SU-DHL-6 (cell line): ENCODE data around the gene GUCA2B.

Source experiments
- H2AFZ ChIP-seq: fragments of 200-600 bp; sonication (generic); 2 replicates; pipeline ENCODE4 v1.6.1; 2014; ENCODE audit warnings: low read depth, mild to moderate bottlenecking, moderate library complexity, mixed read lengths, antibody characterized with exemption, low read length; ENCODE audit not compliant: severe bottlenecking
- H3F3A ChIP-seq: fragments of 200-600 bp; shearing (Covaris generic); 2 replicates; pipeline ENCODE4 v1.6.0; 2016; ENCODE audit warnings: antibody characterized with exemption, mild to moderate bottlenecking; ENCODE audit not compliant: insufficient read depth
- H3K27ac ChIP-seq: fragments of 200-600 bp; sonication (generic); 2 replicates; pipeline ENCODE4 v1.5.1; 2016; ENCODE audit warnings: low read depth, mild to moderate bottlenecking, low read length, moderate library complexity, mixed read lengths
- H3K27me3 ChIP-seq: fragments of 200-600 bp; sonication (generic), shearing (Covaris generic); 2 replicates; pipeline ENCODE4 v1.6.0; 2014; ENCODE audit warnings: mild to moderate bottlenecking, low read length
- H3K36me3 ChIP-seq: fragments of 200-600 bp; sonication (generic); 2 replicates; pipeline ENCODE4 v1.6.1; 2014; ENCODE audit warnings: mild to moderate bottlenecking, low read length, mixed read lengths
- H3K4me2 ChIP-seq: fragments of 300-600, 200-600 bp; shearing (Covaris generic), sonication (generic); 2 replicates; pipeline ENCODE4 v1.6.0; 2014; ENCODE audit warnings: low read length, low read depth, mild to moderate bottlenecking; ENCODE audit not compliant: poor library complexity, severe bottlenecking
- H3K4me3 ChIP-seq: fragments of 200-600 bp; sonication (generic); 2 replicates; pipeline ENCODE4 v1.5.1; 2014; ENCODE audit warnings: antibody characterized with exemption, low read length, mild to moderate bottlenecking, mixed read lengths; ENCODE audit not compliant: insufficient read depth, poor library complexity, severe bottlenecking
- H3K79me2 ChIP-seq: fragments of 200-600 bp; sonication (generic); 2 replicates; pipeline ENCODE4 v1.6.1; 2014; ENCODE audit warnings: mild to moderate bottlenecking, low read length, moderate library complexity; ENCODE audit not compliant: insufficient read depth
- H3K9ac ChIP-seq: fragments of 200-600 bp; sonication (generic); 2 replicates; pipeline ENCODE4 v1.7.0; 2014; ENCODE audit warnings: mild to moderate bottlenecking, low read length
- H3K9me2 ChIP-seq: fragments of 200-600 bp; sonication (generic); replicated peaks from 2 replicates; pipeline ENCODE4 v1.6.1; 2014; ENCODE audit warnings: low read length; ENCODE audit not compliant: insufficient read depth
- H3K9me3 ChIP-seq: fragments of 200-600 bp; sonication (generic); 2 replicates; pipeline ENCODE4 v1.6.1; 2014; ENCODE audit warnings: low read length, mixed read lengths; ENCODE audit not compliant: insufficient read depth
- H4K20me1 ChIP-seq: fragments of 200-600 bp; sonication (generic); 2 replicates; pipeline ENCODE4 v1.6.1; 2014; ENCODE audit warnings: low read depth, mild to moderate bottlenecking, antibody characterized with exemption, low read length, moderate library complexity, mixed read lengths
- CTCF ChIP-seq: fragments of 200-600 bp; sonication (generic); IDR thresholded peaks from one replicate; pipeline ENCODE4 v1.5.1; 2017; ENCODE audit warnings: antibody characterized with exemption, mild to moderate bottlenecking, low read length, moderate library complexity; ENCODE audit not compliant: insufficient read depth, poor library complexity, severe bottlenecking
- EZH2phosphoT487 ChIP-seq: fragments of 200-600 bp; sonication (generic), shearing (Covaris generic); conservative IDR thresholded peaks from 2 replicates; pipeline ENCODE4 v1.6.1; 2018; ENCODE audit warnings: mild to moderate bottlenecking, antibody characterized with exemption, low read length, moderate library complexity, mixed read lengths

Gene GUCA2B

GRCh38 chr1:42142894-42143675 is 10.1 kb upstream of the GUCA2B start:
- no peaks in the 10 kb centered on the region for H3K36me3 ChIP-seq

GRCh38 chr1:42143896-42144710 is 9.1 kb upstream of the GUCA2B start:
- Histone ChIP-seq H4K20me1 (no peaks in the 10 kb centered on the region), H2AFZ (no peak overlapping the region), H3F3A (no peaks in the 10 kb centered on the region), H3K9me3 (no peaks in the 10 kb centered on the region), H3K9me2 (no peaks in the 10 kb centered on the region), H3K79me2 (no peaks in the 10 kb centered on the region), H3K4me3 (no peak overlapping the region), H3K36me3 (no peaks in the 10 kb centered on the region), H3K27ac (no peak overlapping the region), H3K4me2 (no peak overlapping the region), H3K9ac (no peak overlapping the region), H3K27me3 (no peaks in the 10 kb centered on the region)
- TF ChIP-seq EZH2phosphoT487 (no peak), CTCF (no peak)

More at GRCh38 chr1:42142894-42143675, 10.1 kb upstream of the GUCA2B start:
- Histone ChIP-seq H3K79me2 (no peaks in the 10 kb centered on the region), H3K9me2 (no peaks in the 10 kb centered on the region), H3K4me2 (no peak overlapping the region), H3K27ac (no peak overlapping the region), H3F3A (no peaks in the 10 kb centered on the region), H3K9ac (no peak overlapping the region), H2AFZ (peak overlapping the region; percentile 21), H3K27me3 (no peaks in the 10 kb centered on the region), H4K20me1 (no peaks in the 10 kb centered on the region), H3K4me3 (no peak overlapping the region), H3K9me3 (no peaks in the 10 kb centered on the region)
- no peak for TF ChIP-seq CTCF

- H3K27me3 ChIP-seq = no peaks in the 10 kb centered on the region
- TF ChIP-seq EZH2phosphoT487 (no peak), CTCF (no peak)
- H3K9ac ChIP-seq = no peak overlapping the region
- no peak overlapping the region for H2AFZ ChIP-seq
- no peaks in the 10 kb centered on the region for H3K9me2 ChIP-seq
- H3K27ac ChIP-seq = no peak overlapping the region
- no peaks in the 10 kb centered on the region for H3K9me3 ChIP-seq
- no peaks in the 10 kb centered on the region for H4K20me1 ChIP-seq
- H3K36me3 ChIP-seq = no peaks in the 10 kb centered on the region
- no peak overlapping the region for H3K4me2 ChIP-seq
- no peaks in the 10 kb centered on the region for H3F3A ChIP-seq
- no peak overlapping the region for H3K4me3 ChIP-seq
- H3K79me2 ChIP-seq = no peaks in the 10 kb centered on the region
These were observed 8.4 kb upstream of the GUCA2B start for GRCh38 chr1:42144711-42145388.
